Retinal pigment epithelial cell (primary cell): Measurements from ENCODE around the gene RNF40.

ENCODE experiments used
- DNase-seq: peaks from one replicate; pipeline ENCODE4 v3.0.0-alpha.2; 2010; ENCODE audit warnings: low read depth
- H3K4me3 ChIP-seq: 2 replicates; pipeline ENCODE4 v1.5.1; 2011; ENCODE audit warnings: mild to moderate bottlenecking, low read length, control low read depth, moderate library complexity
- TF ChIP-seq, protein P1 (sequence below): conservative IDR thresholded peaks from 2 replicates; pipeline ENCODE4 v1.5.1; 2011; ENCODE audit warnings: low read depth, low read length, control low read depth, inconsistent platforms

RNF40 gene

DNA sequence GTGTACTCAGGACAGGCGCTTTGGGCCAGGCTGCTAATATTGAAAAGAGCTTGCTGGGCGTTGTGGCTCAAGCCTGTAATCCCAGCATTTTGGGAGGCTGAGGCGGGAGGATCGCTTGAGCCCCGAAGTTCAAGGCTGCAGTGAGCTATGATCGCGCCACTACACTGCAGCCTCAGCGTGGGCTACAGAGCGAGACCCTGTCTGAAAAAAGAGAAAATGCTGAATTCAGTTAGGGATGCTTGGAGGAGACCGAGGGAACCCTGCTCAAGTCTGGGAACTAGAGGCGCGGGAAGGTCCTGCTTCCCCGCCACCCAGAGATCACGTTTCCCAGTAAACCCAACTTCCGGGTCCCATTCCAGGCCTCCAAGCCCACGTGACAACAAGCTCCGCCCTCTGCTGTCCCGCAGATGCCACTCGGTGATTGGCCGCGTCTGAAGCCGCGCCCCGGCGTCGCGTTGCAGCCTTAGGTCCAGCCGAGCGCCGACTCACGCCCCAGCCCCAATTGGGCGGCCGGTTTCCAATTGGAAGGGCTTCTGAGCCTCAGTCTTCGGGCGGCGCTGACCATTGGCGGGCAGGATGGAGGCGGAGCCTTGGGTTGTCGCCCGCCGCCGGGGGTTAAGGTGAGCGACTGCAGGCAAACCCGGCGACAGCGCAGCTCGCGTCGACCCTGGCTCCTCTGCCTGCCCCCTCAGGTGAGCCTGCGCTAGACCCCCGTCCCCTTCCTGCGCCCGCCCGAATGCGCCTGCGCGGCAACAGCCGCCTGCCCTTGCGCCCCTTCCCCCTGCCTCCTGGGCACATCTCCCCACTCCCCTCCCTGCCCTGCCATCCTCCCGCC lies 14.1 kb upstream of the RNF40 start, which contains the start of gene PHKG2:
PHKG2 (plus strand) TSS at position 627 of the 835 bp plus-strand sequence. CDS start 396 bp downstream, outside the sequence.
- TF ChIP-seq, protein P1, sequence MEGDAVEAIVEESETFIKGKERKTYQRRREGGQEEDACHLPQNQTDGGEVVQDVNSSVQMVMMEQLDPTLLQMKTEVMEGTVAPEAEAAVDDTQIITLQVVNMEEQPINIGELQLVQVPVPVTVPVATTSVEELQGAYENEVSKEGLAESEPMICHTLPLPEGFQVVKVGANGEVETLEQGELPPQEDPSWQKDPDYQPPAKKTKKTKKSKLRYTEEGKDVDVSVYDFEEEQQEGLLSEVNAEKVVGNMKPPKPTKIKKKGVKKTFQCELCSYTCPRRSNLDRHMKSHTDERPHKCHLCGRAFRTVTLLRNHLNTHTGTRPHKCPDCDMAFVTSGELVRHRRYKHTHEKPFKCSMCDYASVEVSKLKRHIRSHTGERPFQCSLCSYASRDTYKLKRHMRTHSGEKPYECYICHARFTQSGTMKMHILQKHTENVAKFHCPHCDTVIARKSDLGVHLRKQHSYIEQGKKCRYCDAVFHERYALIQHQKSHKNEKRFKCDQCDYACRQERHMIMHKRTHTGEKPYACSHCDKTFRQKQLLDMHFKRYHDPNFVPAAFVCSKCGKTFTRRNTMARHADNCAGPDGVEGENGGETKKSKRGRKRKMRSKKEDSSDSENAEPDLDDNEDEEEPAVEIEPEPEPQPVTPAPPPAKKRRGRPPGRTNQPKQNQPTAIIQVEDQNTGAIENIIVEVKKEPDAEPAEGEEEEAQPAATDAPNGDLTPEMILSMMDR = no peak
- DNase-seq = peak; percentile 95
- H3K4me3 ChIP-seq = peak within 1 kb of the TSS; percentile 75

DNA sequence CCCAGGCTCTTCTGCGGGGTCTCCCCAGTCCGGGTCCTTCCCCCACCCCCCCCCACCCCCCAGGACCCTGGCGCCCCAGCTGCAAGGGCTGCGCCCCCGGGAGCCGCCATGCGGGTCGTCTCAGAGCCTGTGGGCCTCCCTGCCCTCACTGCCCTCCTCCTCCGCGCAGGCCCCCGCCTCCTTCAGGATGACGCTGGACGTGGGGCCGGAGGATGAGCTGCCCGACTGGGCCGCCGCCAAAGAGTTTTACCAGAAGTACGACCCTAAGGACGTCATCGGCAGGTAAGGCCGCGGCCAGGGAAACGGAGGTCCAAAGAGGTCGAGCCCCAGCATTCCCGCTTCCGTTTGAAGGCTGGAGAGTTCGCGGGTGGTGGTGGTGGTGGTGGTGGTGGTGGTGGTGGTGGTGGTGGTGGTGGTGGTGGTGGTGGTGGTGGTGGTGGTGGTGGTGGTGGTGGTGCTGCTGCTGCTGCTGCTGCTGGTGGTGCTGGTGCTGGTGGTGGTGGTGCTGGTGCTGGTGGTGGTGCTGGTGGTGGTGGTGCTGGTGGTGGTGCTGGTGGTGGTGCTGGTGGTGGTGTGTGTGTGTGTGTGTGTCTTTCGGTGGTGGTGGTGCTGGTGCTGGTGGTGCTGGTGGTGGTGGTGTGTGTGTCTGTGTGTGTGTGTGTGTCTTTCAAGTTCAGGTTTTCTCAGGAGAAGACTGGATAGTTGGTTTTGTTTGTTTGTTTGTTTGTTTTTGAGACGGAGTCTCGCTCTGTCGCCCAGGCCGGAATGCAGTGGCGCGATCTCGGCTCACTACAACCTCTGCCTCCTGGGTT lies 13.3 kb upstream of the RNF40 start:
- TF ChIP-seq, protein P1 = no peak
- peak overlapping the region; percentile 75 for H3K4me3 ChIP-seq
- DNase-seq = no peak

DNA sequence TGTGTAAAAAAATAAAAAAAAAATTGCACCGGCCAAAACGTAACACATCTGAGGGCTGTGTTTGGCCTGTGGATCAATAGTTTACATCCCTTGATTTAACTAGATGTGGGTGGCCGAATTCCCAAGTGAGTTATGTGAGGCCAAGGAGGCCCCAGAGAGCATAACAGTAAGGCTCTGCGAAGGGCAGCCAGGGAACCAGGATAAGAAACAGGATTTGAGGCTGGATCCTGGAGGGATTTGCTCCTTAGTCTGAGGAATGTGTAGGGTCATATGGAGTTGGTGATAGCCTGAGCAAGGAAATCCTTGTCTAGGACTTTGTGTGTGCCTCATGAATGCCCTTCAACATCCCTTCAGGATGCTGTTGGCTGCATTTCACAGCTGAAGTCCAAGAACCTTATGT lies 11.9 kb upstream of the RNF40 start:
- no peak overlapping the region for H3K4me3 ChIP-seq
- no peak for DNase-seq
- TF ChIP-seq, protein P1 = no peak

DNA sequence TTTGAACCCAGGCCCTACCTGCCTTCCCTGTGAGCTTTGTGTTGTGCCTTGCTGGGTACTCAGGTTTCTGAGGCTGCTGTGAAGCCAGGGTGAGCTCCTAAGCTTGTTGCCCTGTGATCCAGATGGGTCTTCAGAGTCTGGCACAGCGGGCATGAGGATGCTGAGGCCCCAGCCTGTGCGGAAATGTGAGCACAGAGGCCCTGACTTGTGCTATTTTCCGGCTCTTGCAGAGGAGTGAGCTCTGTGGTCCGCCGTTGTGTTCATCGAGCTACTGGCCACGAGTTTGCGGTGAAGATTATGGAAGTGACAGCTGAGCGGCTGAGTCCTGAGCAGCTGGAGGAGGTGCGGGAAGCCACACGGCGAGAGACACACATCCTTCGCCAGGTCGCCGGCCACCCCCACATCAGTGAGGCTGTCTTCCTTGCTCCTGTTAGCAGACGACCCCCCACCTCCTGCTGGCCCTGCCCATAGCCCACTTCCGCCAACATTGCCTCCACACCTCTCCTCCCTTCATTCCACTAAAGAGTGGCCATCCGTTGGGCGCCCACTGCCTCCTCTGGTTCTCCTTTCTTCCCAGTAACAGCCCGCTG lies 11.2 kb upstream of the RNF40 start:
- no peak for DNase-seq
- TF ChIP-seq, protein P1 = no peak
- no peak overlapping the region for H3K4me3 ChIP-seq

DNA sequence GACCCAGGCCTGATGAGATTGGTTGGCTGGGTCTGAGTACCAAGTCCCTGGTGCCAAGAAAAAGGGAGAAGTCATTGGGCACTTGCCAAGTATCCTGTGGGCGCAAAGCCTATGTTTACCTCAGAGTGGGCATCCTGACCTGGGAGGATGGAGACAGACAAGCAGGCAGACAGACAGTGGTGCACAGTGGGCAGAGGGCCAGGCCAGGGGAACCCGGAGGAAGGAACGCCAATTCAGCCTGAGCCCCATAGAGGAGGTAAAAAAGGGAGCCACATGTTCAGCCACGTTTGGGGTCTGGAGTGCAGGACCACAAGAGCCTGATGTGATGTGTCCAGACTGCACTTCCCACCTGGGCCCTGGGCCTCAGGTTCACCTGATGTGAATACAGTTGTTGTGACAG lies 8.5 kb upstream of the RNF40 start:
- DNase-seq = no peak
- no peak overlapping the region for H3K4me3 ChIP-seq
- TF ChIP-seq, protein P1 = no peak

DNA sequence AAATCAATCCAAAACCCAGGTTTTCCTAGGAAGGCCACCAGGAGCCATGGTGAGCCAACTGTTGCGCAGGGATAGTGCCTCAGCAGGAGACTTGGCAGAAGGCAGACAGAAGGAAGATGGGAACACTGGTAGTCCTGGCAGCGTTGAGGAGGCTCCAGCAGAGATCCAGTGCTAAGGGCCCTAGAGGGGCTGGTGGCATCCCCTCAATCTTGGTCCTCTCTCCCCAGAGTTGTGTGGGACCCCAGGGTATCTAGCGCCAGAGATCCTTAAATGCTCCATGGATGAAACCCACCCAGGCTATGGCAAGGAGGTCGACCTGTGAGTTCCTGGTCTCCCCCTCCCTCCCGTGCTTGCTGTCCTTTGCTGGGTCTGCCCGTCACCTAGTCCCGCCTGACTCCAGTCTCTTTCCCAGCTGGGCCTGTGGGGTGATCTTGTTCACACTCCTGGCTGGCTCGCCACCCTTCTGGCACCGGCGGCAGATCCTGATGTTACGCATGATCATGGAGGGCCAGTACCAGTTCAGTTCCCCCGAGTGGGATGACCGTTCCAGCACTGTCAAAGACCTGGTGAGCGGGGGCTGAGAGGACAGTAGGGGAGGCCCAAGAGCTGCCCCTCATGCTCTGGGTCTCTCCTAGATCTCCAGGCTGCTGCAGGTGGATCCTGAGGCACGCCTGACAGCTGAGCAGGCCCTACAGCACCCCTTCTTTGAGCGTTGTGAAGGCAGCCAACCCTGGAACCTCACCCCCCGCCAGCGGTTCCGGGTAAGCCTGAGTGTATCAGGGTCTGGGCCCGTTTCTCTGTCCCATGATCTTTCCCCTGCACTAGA lies 6.0 kb upstream of the RNF40 start:
- no peak for DNase-seq
- H3K4me3 ChIP-seq = no peak overlapping the region
- TF ChIP-seq, protein P1 = no peak
